Measurements from ENCODE around the gene CCR6.

DNA sequence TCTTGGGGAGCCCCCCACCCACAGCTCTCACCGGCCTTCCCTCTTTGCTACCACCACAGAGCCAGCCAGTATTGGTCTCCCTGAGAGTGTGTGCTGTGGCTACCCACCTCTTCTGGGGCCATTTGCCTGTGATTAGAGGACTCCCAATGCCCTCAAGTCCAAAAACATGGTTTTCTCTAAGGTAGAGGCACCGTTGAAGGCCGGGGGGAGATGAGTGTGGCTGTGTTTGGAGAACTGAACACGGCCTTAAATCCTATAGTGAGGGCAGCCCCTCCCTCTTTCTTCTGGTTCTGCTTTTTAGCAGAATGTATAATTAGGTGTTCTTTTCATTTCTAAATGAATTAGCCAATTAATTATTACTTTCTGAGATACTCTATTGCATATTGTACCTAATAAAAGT, 2.5 kb downstream of the CCR6 start:
- TF ChIP-seq EP300 (IDR thresholded peaks at IDR 0.05) (no peak), POLR2A (IDR thresholded peaks at IDR 0.05) (no peak), POLR2AphosphoS5 (IDR thresholded peaks at IDR 0.05) (no peak)
- TF ChIP-seq, protein P1, sequence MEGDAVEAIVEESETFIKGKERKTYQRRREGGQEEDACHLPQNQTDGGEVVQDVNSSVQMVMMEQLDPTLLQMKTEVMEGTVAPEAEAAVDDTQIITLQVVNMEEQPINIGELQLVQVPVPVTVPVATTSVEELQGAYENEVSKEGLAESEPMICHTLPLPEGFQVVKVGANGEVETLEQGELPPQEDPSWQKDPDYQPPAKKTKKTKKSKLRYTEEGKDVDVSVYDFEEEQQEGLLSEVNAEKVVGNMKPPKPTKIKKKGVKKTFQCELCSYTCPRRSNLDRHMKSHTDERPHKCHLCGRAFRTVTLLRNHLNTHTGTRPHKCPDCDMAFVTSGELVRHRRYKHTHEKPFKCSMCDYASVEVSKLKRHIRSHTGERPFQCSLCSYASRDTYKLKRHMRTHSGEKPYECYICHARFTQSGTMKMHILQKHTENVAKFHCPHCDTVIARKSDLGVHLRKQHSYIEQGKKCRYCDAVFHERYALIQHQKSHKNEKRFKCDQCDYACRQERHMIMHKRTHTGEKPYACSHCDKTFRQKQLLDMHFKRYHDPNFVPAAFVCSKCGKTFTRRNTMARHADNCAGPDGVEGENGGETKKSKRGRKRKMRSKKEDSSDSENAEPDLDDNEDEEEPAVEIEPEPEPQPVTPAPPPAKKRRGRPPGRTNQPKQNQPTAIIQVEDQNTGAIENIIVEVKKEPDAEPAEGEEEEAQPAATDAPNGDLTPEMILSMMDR (IDR thresholded peaks at IDR 0.05) = no peak

Measured in upper lobe of left lung (tissue), 4 donors.